ENCODE measurements around the gene EFEMP1. TPM values are rescaled to one million over a fixed set of nuclear protein-coding genes. Genes with fewer than 3 reads are reported as not detected.

Gene EFEMP1
- total and polyA plus RNA-seq, 10 donors = 9.8 to 155 (median 43.0) TPM

DNA sequence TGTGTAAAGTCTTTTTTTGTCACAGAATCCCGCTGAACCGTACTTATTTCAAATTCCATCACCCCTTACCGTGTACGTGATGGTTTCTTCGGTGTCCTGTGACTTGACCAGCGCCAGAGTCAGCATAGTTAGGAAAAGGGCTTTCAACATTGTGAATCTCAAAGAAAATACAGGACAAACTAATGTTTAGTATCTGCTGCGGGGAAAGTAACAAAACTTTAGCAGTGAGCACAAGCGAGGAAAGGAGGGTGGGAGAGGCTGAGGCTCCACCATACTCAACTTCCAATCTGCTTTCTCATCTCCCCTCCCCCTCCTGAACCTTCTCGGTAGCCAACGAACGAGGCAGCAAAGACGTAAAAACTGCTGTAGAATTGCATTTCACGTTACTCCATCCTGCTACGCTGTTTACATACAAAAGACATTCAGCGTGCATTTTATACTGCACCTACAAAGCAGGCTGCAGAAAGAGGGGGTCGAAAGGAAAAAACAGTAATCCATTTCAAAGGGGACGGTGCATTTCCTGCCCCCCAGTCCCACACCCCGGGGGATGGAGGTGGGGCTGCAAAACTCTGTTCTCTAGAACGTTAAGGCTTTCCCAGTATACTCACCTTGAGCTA is 1.2 kb downstream of the EFEMP1 start:
- Histone ChIP-seq H3K4me3 (peak overlapping the region in 7 of 8 donors; percentile 38 to 78 (median 48)), H3K36me3 (no peaks in the 10 kb centered on the region), H3K9me3 (no peaks in the 10 kb centered on the region), H3K27ac (no peak overlapping the region), H3K27me3 (replicated peaks in 1 of 7) (peaks cover 0 to 46% (median 15%) of the 10 kb centered on the region in 7 donors), H3K4me1 (peaks cover 0 to 24% (median 9%) of the 10 kb centered on the region in 6 donors)
- 13 to 19% (median 14%) methylated on average over 19 of the region's 19 CpGs for WGBS, 5 donors
- no peak for DNase-seq
- intact Hi-C loops (cut with DNase I; ENCODE audit: low total_unique reads) = no loop called here
- TF ChIP-seq POLR2A (IDR thresholded peaks at IDR 0.05) (no peak), POLR2AphosphoS5 (IDR thresholded peaks at IDR 0.05) (no peak)
- TF ChIP-seq, protein P1, sequence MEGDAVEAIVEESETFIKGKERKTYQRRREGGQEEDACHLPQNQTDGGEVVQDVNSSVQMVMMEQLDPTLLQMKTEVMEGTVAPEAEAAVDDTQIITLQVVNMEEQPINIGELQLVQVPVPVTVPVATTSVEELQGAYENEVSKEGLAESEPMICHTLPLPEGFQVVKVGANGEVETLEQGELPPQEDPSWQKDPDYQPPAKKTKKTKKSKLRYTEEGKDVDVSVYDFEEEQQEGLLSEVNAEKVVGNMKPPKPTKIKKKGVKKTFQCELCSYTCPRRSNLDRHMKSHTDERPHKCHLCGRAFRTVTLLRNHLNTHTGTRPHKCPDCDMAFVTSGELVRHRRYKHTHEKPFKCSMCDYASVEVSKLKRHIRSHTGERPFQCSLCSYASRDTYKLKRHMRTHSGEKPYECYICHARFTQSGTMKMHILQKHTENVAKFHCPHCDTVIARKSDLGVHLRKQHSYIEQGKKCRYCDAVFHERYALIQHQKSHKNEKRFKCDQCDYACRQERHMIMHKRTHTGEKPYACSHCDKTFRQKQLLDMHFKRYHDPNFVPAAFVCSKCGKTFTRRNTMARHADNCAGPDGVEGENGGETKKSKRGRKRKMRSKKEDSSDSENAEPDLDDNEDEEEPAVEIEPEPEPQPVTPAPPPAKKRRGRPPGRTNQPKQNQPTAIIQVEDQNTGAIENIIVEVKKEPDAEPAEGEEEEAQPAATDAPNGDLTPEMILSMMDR (IDR thresholded peaks at IDR 0.05 in 8 of 11, conservative IDR thresholded peaks at IDR 0.05 in 3 of 11) = no peak

DNA sequence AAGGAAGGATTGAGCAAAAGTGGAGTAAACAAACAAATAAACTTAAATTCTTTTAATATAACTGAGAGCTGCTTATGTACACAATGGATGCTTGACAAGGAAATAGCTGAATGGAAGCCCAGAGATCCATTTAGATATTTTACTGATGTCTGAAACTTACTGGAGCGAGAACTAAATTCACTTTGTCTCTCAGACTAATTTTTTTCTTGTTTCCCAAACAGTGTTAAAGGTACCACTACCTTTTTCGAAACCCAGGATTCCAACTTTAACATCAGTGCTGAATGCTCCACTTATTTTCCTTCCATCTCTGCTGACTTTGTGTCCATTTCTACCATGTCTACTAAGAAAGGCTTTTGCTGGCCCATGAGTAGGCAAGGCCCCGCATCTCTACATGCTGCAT is 4.0 kb downstream of the EFEMP1 start:
- Histone ChIP-seq H3K9me3 (no peaks in the 10 kb centered on the region), H3K4me1 (peaks cover 0 to 24% (median 9%) of the 10 kb centered on the region in 6 donors), H3K4me3 (no peak overlapping the region), H3K36me3 (no peaks in the 10 kb centered on the region), H3K27me3 (replicated peaks in 1 of 7) (peaks cover 0 to 31% (median 15%) of the 10 kb centered on the region in 7 donors), H3K27ac (no peak overlapping the region)
- intact Hi-C loops (cut with DNase I; ENCODE audit: low total_unique reads) = no loop called here
- TF ChIP-seq POLR2AphosphoS5 (IDR thresholded peaks at IDR 0.05) = no peak
- no peak for TF ChIP-seq POLR2A (IDR thresholded peaks at IDR 0.05)
- TF ChIP-seq, protein P1 (IDR thresholded peaks at IDR 0.05 in 8 of 11, conservative IDR thresholded peaks at IDR 0.05 in 3 of 11) = no peak
- no peak for DNase-seq
- WGBS, 5 donors = 88 to 94% (median 91%) methylated on average over 3 of the region's 3 CpGs

DNA sequence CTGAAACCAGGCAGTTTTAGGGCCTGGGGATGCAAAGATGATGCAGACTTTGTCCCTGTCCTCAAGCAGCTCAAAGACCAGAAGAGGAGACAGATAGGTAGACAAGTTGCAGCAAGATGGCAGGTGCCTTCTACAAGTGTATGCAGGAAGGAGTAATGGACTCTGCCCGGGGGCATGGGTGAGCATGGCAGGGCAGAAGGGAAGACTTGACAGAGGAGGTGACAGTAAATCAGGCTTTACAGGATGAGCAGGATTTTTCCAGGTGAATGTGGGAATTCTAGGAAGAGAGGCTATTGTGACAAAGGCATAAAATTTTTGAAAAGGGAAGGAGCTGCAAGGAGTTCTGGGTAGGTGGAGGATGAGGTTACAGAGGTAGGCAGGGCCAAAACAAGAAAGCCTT is 4.7 kb downstream of the EFEMP1 start:
- H3K4me3 ChIP-seq = no peak overlapping the region
- peaks cover 0 to 18% (median 8%) of the 10 kb centered on the region in 6 donors for H3K4me1 ChIP-seq
- TF ChIP-seq POLR2AphosphoS5 (IDR thresholded peaks at IDR 0.05) (no peak), POLR2A (IDR thresholded peaks at IDR 0.05) (no peak)
- TF ChIP-seq, protein P1 (IDR thresholded peaks at IDR 0.05 in 8 of 11, conservative IDR thresholded peaks at IDR 0.05 in 3 of 11) = no peak
- no peaks in the 10 kb centered on the region for H3K36me3 ChIP-seq
- H3K27ac ChIP-seq = no peak overlapping the region
- WGBS, 5 donors = 87 to 100% (median 89%) methylated on average over 1 of the region's 1 CpG
- intact Hi-C loops (cut with DNase I; ENCODE audit: low total_unique reads) = no loop called here
- H3K27me3 ChIP-seq (replicated peaks in 1 of 7) = peaks cover 0 to 24% (median 15%) of the 10 kb centered on the region in 7 donors
- no peaks in the 10 kb centered on the region for H3K9me3 ChIP-seq
- no peak for DNase-seq

DNA sequence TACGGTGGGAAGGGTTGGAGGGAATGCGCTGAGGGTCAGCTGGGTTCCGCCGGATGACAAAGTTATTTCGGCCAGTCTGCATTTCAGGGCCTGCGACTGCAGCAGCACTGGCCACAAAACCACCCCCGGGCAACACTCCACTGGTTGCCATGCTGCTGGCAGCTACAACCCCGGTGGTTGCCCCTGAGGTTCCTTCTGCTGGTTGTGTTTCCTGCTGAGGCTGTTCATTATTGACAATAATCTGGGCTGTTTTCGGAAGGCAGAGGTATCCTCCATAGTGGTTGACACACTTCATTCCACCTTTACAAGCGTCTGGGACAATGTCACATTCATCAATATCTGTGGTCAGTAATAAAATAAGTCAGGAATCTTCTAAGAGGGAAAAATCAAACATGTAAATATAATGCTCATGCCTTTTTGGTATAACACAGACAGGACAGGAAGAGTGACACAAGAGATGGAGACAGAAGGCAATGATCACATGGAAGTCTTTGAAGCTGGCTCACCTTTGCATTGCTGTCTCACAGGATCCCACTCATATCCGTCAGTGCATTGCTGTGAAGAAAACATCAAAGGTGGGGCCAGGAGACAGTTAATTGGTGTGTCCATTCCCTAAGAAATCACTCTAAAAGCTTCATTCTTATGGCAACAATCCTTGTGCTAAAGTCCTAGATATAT is 5.7 kb downstream of the EFEMP1 start:
- no peak for DNase-seq
- Histone ChIP-seq H3K36me3 (no peaks in the 10 kb centered on the region), H3K9me3 (no peaks in the 10 kb centered on the region), H3K4me3 (no peak overlapping the region), H3K27me3 (replicated peaks in 1 of 7) (peaks cover 0 to 14% (median 7%) of the 10 kb centered on the region in 7 donors), H3K4me1 (peaks cover 0 to 8% (median 3%) of the 10 kb centered on the region in 6 donors), H3K27ac (no peak overlapping the region)
- TF ChIP-seq, protein P1 (IDR thresholded peaks at IDR 0.05 in 8 of 11, conservative IDR thresholded peaks at IDR 0.05 in 3 of 11) = no peak
- no peak for TF ChIP-seq POLR2A (IDR thresholded peaks at IDR 0.05)
- no peak for TF ChIP-seq POLR2AphosphoS5 (IDR thresholded peaks at IDR 0.05)
- 85 to 95% (median 92%) methylated on average over 10 to 11 of the region's 11 CpGs for WGBS, 5 donors
- intact Hi-C loops (cut with DNase I; ENCODE audit: low total_unique reads) = no loop called here
